SKM-1 (cell line): ENCODE data around the gene SDCBP2.

Experiments used
- DNase-seq: peaks from one replicate; lab custom pipeline; 2025; ENCODE audit not compliant: unreplicated experiment; lab: John Stamatoyannopoulos, UW

The SDCBP2 gene

DNA sequence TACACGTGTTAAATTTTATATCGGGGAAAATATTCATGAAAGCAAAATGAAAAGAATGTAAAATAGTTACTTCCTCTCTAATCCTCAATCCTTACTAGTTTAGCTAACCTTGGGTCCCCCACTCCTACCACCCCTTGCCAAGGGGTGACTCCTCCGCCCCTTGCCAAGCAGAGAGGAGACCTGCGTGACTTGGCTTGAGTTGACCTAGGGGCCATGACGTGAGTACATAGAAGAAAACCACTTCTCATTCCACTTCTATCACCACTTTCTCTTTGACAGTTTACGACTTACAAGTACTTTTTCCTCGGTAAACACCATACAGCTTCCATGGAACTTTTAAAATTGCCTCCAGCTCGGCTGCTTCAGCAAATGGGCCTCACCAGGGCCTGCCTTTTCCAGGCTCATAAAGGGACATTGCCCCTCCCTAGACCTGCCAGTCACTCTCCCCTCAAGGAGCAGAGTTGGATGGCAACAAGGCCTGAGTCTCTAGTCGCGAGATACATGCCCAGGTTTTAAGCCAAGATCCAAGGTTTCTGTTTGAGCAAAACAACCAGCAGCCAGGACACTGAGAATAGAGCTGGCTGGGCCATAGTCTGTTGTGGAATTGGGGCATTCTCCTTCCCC, 29.9 kb downstream of the SDCBP2 start:
- DNase-seq: no peak

DNA sequence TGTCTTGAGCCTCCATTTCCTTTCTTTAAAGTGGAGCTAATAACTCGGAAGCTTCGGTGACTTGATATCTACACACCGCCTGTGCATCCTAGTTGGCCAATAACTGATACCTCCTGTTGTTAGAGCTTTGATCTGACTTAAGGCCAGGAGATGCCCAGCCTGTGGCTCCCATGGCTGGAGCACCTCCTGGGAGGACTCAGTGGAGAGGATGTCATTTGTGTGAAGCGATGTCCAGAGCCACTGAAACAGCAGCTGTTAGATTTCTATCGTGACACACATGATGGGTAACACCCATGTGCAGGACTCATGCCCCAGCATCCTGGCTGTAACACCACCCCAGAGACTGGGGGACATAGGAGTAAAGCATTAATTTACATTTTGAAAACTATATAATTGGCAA, 30.8 kb downstream of the SDCBP2 start:
- no peak for DNase-seq

DNA sequence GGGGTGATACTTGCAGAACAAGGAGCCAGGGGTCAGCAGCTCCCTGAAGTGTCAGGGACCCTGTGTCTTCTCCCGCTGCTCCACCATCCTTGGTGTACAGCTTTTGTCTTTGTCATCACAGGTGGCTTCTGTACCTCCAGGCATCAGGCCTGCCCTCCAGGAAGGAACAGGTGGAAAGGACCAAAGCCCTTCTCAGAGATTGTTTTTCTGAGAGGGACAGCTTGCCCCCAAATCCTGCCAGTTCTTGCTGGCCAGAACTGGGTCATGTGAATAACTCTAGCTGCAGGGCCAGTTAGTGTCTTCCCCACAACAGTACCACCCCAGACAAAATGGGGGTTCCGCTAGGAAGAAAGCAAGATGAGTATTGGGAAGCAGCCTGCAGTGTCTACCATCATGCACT, 31.5 kb downstream of the SDCBP2 start:
- no peak for DNase-seq

DNA sequence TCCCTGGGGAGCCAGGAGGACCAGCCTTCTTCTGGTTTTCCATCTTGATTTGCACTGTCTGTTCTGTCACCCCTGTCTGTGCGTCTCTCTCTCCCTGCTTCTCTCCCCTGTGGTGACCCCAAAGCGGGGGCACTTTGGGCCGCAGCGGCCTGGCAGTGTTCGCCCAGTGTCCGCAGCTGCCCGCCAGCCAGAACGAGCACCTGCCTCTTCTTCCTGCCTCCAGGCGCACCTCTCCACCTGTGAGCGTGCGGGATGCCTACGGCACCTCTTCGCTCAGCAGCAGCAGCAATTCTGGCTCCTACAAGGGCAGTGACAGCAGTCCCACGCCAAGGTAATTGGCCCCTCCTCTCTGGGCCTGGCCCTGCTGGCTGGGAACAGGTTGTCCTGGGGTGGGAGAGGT, 32.0 kb downstream of the SDCBP2 start:
- no peak for DNase-seq

DNA sequence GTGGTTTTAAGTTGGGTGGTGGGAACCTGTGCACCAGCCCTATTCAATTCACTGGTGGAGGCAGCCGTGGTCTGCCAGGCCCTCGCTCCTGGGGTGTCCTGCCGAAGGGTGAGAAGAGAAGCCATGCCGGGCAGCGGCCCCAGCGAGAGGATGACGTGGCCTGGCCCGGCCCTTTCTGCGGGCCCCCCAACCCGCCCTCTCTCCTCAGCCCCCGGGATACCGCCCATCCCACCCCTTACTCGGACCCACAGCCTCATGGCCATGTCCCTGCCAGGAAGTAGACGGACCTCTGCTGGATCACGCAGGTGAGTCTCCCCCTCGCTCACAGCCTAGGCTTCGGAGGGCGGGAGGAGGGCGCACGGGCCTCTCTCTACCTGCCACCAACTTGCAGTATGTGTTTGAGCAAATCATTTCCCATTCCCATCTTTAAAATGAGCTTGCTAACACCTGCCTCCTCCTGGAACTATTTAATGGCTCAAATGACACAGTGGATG, 32.8 kb downstream of the SDCBP2 start:
- no peak for DNase-seq

DNA sequence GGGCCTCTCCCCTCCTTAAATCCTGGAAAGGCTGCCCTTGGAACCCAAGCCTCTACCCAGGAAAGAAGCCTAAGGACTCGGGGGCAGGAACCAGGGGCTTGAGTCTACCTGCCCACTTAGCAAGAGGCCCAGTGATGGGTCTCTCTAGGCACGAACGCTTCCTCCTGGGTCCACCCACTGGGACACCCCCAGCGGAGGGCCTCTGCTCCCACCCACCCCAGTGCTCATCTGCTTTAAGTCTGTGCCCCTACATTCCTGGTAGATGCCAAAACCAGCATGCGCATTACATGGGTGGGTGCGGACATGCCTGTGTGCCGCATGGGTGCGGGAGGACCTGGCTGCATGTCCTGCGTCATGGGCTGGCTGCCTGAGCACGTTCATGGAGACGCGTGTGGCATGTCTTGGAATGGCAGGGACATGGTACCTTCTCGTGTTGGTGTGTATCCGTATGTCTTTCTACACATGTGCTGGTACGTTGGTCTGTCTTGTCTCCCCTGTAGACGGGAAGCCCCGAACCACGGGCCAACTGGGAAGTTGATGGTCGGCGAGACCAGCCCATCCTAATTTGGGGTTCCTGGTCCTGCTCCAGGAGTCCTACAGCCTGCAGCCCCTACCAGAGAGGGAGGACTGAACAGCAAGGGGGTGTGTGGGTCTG, 33.5 kb downstream of the SDCBP2 start:
- no peak for DNase-seq

DNA sequence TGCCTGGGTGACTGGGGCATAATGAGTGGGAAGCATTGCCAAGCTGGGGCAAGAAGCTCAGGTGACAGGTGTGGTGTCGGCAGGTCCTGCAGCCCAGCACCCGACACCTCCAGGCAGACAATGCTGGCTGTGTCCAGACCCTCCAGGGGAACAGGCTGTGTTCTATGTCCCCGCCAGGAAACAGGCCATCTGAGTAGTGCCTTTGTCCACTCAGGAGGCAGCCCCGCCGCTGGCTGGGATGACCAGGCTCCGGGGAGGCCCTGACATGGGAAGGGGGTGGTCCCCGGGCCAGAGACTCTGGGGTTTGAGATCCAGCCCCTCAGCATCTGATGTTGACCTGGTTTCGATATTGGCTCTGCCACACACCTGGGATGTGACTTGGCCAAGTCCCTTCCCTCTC, 34.4 kb downstream of the SDCBP2 start:
- DNase-seq: no peak

DNA sequence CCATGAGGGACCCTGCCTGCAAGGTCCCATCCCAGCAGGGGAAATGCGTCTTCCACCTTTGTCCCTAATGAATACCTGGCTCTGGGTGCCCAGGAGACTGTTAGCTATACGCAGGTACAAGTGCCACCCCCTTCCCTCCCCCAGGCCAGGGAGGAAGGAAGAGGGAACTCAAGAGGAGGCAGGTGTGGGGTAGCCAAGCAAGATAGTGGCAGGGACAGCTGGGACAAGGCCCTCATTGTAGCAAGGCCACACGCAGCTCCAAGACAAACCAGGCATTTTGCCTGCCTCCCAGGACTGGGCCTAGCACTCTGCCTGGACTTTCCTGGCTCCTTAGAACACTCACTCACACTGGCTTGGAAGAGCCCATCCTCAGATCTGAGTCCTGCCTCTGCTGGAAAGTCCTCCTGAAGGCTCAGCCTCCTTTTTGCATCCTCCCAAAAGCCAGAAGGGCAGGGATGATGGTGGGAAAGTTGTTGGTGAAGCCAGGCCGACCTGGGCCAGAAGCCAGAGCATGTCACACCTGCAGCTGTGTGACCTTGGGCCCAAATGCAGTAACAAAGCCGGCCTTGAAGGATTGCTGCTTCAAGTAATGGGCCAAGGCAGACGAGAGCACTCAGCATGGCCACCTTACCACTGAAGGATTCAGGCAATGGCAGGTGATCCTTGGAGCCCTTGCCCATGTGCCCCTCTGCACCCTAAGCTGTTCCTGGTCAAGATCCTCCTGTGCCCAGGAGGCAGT, 35.1 kb downstream of the SDCBP2 start:
- DNase-seq: no peak

DNA sequence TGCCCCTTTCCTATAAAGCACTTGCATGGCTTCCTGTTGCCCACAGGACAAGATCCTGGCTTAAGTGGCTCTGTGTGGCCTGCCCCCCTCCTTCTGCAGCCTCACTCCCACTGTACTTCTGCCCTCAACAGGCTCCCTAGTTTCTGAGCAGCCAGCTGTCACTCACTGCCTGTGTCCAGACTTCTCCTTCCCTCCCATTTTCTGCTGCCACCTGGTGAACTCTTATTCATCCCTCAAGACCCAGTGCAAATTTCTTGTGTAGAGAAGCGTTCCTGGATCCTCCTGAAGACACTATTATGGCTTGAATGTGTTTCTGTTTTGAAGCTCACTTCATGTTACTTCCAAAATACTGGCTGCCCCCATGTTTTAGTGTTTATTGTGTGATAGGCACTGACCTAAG, 36.3 kb downstream of the SDCBP2 start:
- DNase-seq: no peak

DNA sequence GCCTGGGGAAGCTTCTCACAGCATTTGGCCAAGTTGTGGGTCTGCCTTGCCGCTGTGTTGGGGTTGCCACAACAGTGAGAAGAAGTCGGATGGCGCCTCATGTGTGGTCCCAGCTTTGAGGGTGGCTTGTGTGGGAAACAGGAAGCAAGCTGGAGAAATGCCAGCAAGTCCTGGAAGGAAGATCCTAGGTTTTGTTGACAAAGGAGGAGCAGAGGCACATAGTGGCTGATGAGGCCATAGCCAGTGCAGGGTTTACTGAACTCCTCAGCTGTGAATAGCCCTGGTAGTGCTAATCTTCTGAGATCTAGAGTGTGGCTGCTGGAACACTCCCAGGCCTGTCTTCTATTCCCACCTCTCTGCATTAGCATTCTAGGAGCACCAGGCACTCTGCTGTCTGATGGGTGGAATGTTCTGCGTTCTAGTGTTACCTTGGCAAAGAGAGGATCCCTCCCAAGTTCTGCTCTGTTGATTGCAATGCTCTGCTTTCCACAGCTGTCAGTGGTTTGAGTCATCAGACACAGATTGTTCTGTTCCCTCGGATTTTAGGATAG, 37.7 kb downstream of the SDCBP2 start:
- no peak for DNase-seq

DNA sequence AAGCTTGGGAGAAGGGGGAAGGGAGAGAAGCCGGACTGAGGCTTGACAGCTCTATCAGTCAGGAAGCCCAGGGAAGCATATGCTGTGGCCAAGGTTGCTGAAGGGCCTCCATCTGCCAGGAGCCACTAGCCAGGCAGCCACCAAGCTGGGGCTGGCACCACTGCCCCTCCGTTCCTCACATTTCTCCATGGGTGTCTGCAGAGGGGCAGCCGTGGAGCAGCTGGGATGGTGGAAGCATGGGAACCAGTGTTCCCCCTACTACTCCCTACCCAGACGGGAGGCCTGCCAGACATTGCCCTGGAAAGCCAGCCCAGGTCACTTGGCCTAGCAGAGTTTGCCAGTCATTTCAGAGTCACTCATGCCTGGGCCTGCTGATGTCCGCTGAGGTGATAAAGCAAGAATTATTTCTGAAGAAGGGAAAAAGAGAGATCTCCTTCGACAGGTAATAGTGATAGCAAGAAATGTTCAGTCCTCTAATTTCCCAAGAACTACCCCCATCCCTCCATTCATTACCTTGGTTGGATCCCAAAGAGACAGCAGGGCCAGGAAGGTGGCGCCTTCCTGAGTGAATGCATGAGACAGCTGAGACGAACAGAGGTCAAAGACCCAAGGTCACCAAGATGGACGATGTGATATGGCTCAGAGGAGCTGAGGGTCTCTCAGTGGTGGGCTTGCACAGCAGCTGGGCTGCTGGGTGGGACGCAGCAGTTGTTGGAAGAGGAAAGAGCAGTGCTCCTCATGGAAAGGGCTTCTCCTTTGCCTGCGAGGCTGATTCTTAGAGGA, 41.0 kb downstream of the SDCBP2 start:
- DNase-seq: no peak

DNA sequence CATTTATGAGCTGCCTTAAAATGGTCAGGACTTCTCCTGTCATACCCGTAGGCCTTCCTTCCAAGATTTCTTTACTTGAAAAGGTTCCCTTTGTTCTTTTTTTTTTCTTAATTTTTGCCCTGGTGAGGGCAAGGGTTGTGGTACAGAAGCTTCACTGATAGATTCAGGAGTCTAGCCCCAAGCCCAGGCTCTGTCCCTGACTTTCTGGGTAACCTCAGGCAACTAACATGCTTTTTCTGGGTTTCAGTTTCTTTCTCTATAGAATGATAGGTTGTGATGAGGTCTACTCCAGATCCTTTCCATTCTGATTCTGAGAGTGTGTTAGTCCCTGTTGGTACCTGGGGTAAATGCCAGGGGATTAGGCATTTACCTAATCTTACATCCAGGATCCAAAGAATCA, 41.6 kb downstream of the SDCBP2 start:
- no peak for DNase-seq

DNA sequence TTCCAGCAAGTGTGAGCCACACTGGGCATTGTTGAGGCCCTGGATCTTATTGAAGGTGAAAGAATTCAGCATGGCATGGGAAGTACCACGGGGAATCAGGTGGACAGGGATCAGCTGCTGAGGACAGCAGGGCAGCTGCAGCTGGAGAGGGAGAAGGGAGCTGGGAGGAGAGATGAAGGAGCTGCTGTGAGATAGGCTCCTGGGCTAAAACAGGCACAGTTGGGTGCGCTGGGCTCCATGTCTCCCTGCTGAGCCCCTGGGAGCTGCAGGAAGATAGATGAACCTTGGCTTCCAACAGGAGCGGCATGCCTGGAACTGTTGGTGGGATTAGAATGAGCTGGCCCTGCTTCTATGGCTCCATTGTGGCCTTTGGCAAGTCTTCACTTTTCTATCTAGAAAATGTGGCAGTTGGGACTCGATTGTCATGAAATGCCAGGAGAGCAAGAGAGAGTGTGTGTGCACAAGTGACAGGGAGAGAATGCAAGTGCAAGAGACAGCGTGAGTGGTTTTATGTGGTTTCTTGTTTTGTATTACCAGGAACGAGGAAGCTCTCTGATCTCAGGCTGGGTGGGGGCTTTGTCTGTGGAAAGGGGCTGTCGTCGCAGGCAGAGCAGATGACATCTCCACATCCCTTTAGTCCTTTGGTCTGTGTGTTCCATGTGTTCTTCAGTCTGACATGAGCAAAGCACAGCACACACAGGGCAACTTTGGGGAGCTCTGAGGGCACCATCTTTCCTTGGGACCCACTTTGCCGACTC, 42.5 kb downstream of the SDCBP2 start:
- DNase-seq: no peak

DNA sequence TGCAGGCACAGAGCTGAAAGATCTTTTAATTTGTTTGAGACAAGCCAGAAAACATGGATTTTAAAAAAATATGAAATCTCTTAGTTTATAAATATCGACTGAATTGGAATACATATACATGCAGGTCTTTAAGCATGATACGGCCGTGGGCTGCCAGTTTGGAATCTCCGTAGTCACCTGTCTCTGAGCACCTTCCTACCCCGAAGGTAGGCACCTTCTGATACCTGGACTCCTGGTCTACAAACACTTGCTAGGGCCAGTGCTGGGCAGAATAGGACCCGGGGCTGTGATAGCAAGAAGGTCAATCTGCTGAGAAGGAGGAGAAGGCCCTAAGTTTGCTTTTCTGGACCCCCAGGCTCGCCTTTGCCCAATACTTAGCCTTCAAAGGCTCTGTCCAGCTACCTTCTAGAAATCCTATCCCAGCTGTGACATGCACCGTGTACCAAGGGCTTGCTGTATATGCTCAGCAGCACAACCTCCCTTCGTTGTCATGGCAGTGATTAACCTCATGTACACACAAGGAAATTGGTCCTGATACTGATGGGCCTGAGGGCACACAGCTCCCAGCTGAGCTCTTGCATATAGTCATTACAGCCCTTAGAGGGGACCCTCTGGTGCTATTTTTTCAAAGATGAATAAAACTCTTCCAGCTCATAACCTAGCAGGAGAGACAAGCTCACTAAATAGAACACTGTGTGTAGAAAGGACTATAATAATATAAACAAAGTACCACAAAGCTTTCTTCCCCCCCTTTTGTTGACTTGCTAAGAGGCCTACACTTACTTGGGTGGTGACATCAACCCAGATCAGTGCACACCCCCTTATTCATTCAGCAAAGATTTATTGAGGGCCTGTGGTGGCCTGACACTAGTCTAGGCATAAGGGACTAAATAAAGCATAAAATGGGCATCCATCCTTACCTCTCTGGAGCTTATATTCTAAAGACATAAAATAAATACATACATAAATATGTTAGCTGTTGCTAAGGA, 45.1 kb downstream of the SDCBP2 start:
- DNase-seq: no peak

DNA sequence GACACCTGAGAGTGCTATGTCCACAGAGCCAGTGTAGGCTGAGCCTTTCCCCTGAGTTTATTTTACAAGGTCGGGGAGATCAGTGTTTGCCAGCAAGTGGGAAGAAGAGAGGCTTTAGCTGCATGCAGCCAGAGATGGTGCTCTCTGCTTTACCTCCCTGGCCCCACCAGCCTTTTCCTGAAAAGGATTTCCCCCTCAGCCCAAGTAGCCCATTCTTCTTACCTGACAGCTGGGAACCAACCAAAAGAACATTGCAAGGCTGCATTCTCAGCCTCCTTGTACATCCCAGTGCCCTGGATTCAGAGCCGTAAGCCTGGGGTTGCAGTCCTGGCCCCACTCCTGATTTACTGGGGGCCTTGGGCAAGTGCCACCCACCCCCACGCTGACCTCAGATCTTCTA, 46.0 kb downstream of the SDCBP2 start:
- no peak for DNase-seq

DNA sequence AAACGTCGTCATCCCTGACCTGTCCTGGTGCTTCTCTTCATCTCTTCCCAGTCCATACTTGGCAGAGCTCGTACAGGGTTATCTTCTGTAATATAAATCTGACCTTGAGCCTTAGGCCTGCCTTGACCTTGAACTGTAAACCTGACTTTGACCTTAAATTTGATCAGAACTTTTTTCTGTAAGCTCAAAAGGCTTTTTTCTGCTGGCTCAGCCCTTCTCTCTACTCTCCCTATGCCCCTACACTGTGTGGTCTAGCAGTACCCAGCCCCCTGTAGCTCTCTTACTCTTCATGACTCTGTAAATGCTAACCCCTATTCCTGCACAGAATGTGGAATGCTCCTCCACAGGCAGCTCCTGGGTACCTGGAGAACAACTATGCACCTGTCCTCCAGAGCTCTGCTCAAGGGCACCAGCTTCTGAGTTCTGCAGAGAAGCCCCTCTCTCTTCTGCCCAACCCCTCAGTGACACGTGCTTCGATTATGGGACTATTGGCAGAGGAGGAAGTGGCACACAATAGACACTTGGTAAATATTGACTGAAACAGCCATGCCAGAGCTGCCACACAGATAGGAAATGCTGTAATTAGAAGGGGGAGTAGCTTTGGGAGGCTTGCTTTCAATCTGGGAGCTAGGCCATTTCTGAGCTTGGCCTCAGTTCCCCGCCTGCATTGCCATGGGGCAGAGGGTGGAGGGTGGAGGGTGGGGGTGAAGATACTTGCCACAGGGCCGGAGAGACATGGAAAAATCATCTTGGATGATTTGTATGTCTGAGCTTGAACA, 47.5 kb downstream of the SDCBP2 start:
- no peak for DNase-seq

DNA sequence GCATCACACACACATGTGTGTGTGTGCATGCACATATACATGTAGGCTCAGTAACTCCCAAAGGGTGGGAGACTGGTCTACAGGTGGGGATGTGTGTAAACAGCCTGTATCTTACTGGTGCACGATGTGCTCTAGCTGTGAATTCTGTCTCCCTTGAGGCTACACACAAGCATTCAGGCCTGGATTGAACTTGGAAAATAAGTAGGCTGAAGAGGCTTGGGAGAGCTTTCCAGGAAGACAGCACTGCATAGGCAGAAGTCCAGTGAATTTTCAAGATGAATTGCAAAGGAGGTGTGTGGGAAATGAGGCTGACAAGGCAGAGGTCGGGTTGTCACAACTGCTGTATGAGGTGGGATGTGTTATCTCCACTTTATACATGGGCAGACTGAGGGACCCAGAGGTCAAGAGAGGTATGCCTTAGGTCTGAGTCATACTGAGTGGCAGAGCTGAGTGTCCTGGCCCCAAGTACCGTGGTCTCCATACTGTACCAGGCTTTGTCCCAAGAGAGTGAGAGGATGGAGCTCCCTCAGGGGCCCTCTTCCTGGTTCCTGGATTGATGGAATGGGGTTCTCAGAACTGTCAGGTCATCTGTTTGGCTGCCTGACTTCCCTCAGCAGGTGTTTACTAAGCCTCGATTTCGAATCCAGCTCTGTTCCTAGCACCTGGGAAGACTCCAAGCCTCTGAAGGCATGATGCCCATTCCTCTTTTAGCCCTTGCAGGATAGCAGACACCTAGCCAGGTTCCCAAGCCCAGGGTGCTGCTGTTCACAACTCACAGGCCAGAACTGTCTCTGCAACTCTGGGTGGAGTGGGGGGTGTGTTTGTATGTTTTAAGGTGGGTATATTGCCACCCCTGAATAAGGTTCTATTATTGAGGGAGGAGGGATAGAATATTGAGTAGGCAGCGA, 48.5 kb downstream of the SDCBP2 start:
- no peak for DNase-seq

DNA sequence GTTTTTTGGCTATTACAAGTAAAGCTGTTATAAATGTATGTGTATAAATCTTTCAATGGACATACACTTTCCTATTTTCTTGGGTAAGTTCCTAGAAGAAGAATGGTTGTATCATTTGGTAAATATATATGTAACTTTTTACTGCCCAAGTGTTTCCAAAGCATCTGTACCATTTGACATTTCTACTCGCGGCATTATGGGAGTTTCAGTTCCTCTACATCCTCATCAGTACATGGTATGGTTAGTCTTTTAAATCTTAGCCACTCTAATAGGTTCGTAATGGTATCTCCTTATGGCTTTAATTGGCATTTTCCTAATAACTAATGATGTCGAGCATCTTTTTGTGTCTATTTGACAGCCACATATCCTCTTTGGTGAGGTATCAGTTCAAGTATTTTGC, 49.9 kb downstream of the SDCBP2 start:
- DNase-seq: no peak
